ENCODE results near the gene LIMS1.
A peak's percentile ranks its signal among the peaks of the same experiment; 100 is the strongest.

Gene LIMS1

DNA sequence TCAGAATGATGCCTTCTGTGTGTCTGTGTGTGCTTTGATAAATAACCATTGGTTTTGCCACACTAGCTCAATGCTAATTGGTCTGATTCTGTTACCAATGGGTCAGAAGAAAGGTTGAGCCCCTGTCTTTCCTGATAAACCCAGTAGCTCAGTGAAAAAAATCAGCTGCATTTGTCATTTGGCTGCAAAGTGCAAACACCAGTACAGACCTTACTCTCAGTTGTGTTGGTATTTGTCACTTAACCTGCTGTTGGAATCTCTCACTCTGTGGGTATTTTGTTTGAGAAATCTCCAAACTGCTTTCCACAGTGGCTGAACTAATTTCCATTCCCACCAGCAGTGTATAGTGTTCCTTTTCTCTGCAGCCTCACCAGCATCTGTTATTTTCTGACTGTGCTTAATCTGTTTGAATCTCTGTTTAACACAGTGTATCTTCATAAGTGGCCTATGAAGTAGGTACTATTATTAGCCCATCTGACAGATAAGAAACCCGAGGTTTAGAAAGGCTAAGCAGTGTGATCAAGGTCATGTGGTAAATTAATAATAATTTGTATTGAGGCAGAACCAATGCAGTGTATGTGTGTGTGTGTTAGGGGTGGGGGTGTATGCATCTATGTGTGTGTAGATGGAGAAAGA is 26.7 kb downstream of the LIMS1 start:
- Mint-ChIP-seq H3K36me3 (ENCODE audit: low read depth) (no peaks in the 10 kb centered on the region), H3K27me3 (ENCODE audit: low read depth) (no peaks in the 10 kb centered on the region), H3K27ac (no peak overlapping the region), H3K9me3 (no peaks in the 10 kb centered on the region), H3K4me1 (ENCODE audit: low read depth) (peaks cover 9% of the 10 kb centered on the region), H3K4me3 (no peak overlapping the region)
- DNase-seq (ENCODE audit: low spot score): no peak

DNA sequence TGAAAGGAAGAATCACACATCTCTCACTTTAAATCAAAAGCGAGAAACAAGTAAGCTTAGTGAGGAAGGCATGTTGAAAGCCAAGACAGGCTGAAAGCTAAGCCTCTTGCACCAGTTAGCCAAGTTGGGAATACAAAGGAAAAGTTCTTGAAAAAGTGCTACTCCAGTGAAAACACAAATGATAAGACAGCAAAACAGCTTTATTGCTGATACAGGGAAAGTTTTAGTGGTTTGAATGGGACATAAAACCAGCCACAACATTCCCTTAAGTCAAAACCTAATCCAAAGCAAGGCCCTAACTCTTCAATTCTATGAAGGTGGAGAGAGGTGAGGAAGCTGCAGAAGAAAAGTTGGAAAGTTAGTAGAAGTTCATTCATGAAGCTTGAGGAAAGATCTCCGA is 28.0 kb downstream of the LIMS1 start:
- H3K4me3 Mint-ChIP-seq: no peak overlapping the region
- no peaks in the 10 kb centered on the region for H3K36me3 Mint-ChIP-seq (ENCODE audit: low read depth)
- no peak overlapping the region for H3K27ac Mint-ChIP-seq
- peaks cover 10% of the 10 kb centered on the region for H3K4me1 Mint-ChIP-seq (ENCODE audit: low read depth)
- no peak for DNase-seq (ENCODE audit: low spot score)
- H3K27me3 Mint-ChIP-seq (ENCODE audit: low read depth): no peaks in the 10 kb centered on the region
- no peaks in the 10 kb centered on the region for H3K9me3 Mint-ChIP-seq

DNA sequence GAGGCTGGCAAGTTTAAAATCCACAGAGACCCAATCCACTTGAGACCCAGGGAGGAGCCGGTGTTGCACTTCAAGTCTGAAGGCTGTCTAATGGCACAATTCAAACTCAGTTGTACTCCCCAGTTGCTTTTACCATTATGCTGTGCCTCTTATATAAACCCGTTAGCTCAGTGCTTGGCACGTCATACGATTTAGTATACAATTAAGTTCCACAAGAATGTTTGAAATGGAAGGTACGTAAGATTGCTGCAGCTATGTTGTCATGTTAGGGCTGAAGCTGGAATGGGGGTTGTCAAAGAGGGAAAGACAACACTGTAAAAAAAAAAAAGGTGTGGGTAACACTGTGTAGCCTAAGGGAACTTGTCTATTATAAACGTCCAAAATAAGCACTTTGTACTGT is 30.2 kb downstream of the LIMS1 start:
- DNase-seq (ENCODE audit: low spot score): no peak
- Mint-ChIP-seq H3K9me3 (no peaks in the 10 kb centered on the region), H3K36me3 (ENCODE audit: low read depth) (no peaks in the 10 kb centered on the region), H3K27ac (no peak overlapping the region), H3K4me1 (ENCODE audit: low read depth) (peaks cover 10% of the 10 kb centered on the region), H3K4me3 (no peak overlapping the region), H3K27me3 (ENCODE audit: low read depth) (no peaks in the 10 kb centered on the region)

DNA sequence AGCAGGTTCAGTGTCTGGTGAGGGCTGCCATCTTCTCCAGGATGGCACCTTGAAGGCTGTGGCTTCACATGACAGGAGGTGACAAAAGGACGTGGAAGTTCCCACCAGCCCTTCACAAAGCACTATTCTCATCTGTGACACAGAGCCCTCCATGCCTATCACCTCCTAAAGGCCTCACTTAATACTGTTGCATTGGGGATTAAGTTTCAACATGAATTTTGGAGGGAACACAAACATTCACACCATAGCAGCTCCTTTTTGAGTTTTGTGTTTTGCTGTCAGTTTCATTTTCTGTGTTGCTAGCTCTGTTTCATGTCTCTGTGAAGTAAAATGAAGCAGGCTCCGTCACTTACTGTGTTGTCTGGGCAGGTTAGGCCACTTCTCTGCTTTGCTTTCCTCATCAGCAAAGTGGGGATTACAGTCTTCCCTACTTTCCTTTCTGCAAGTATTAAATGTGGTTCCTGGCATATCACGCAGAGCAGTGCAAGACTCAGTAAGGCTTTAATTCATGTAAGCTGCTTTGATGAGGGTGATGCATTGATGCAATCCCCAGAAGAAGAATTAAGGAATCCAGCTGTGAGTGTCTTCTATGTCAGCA is 31.6 kb downstream of the LIMS1 start:
- H3K36me3 Mint-ChIP-seq (ENCODE audit: low read depth): no peaks in the 10 kb centered on the region
- H3K27ac Mint-ChIP-seq: no peak overlapping the region
- H3K27me3 Mint-ChIP-seq (ENCODE audit: low read depth): no peaks in the 10 kb centered on the region
- no peak for DNase-seq (ENCODE audit: low spot score)
- peak overlapping the region; percentile 6 for H3K4me3 Mint-ChIP-seq
- H3K9me3 Mint-ChIP-seq: no peaks in the 10 kb centered on the region
- peaks cover 10% of the 10 kb centered on the region for H3K4me1 Mint-ChIP-seq (ENCODE audit: low read depth)

DNA sequence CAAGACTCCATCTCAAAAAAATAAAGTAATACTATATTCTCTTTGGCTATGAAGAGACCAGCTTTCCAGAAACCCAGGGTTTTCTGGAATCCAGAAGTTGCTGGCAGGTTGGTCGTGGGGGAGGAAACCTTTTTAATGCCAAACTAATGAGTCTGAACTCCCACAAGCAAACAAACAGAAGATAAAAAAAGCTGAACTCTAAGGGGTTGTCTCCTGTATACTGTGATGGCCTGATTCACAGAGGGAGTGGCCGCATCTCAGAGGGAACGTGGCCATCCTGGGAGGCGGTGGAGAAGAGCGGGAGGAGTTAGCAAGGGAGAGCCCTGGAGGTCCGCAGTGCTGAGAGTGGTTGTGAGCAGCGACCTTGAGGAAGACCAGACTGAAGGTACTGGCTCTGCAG is 36.1 kb downstream of the LIMS1 start:
- DNase-seq (ENCODE audit: low spot score): no peak
- Mint-ChIP-seq H3K4me3 (no peak overlapping the region), H3K9me3 (no peaks in the 10 kb centered on the region)

DNA sequence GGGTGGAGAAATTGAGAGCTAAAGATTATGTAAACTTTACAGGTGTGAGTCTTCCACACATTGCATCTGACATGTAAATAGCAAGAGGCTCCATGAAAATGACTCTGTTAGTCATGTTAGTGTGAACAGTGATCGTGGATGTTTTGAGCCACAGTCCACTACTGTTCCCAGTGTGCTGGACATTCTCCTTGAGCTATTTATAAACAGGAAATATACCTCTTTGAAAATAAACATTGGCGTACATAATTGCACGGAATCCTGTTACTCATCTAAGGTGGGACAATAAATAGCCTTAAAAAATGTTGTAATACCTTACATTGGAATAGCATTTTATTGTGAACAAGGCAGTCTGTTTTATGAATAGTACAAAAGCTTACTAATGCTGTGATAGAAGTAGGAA is 37.0 kb downstream of the LIMS1 start:
- no peak overlapping the region for H3K4me3 Mint-ChIP-seq
- H3K27ac Mint-ChIP-seq: no peak overlapping the region
- no peaks in the 10 kb centered on the region for H3K36me3 Mint-ChIP-seq (ENCODE audit: low read depth)
- no peak for DNase-seq (ENCODE audit: low spot score)
- no peaks in the 10 kb centered on the region for H3K27me3 Mint-ChIP-seq (ENCODE audit: low read depth)
- peaks cover 6% of the 10 kb centered on the region for H3K4me1 Mint-ChIP-seq (ENCODE audit: low read depth)
- H3K9me3 Mint-ChIP-seq: no peaks in the 10 kb centered on the region

More for the DNA sequence above, 36.1 kb downstream of the LIMS1 start:
- peaks cover 12% of the 10 kb centered on the region for H3K4me1 Mint-ChIP-seq (ENCODE audit: low read depth)
- H3K27me3 Mint-ChIP-seq (ENCODE audit: low read depth): no peaks in the 10 kb centered on the region
- no peak overlapping the region for H3K27ac Mint-ChIP-seq
- no peaks in the 10 kb centered on the region for H3K36me3 Mint-ChIP-seq (ENCODE audit: low read depth)

DNA sequence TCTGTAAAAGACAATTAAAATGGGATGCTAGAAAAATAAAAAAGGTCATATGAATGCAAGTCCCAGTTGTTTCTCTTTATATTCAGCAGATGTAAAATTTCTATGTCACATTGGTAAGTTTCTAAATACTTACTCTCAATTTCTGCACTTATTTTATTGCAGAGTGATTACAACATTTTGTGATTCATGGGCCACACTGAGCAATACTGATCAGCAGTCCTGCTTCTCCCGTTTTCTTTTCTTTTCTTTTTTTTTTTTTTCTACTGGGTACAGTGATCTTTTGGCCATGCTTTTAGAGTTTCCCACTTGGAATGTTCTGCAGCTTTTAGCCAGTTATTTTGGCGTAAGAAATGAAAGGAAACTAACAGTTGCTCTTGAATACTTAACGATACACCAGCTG is 38.8 kb downstream of the LIMS1 start:
- Mint-ChIP-seq H3K9me3 (no peaks in the 10 kb centered on the region), H3K27ac (no peak overlapping the region), H3K36me3 (ENCODE audit: low read depth) (no peaks in the 10 kb centered on the region), H3K4me1 (ENCODE audit: low read depth) (peaks cover 6% of the 10 kb centered on the region), H3K27me3 (ENCODE audit: low read depth) (no peaks in the 10 kb centered on the region), H3K4me3 (no peak overlapping the region)
- no peak for DNase-seq (ENCODE audit: low spot score)

DNA sequence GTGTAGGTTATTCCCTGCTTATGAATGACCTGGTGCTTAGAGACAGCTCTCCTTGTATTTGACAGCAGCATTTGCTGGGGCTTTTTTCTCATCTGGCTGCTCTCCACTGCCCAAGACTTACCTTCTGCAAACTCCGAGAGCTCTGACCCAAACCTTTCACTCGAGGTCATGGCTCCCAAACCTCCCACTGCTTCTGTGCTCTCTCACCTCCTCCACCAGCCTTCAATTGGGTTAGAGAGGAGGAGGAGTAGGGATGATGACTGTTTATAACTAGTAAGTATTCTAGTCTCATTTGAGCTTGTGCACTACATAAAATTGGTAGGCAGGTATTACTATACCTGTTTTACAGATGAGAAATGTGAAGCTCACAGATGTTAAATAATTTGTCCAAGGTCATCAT is 40.1 kb downstream of the LIMS1 start:
- Mint-ChIP-seq H3K4me1 (ENCODE audit: low read depth) (peaks cover 6% of the 10 kb centered on the region), H3K9me3 (no peaks in the 10 kb centered on the region), H3K4me3 (no peak overlapping the region), H3K27ac (no peak overlapping the region), H3K36me3 (ENCODE audit: low read depth) (no peaks in the 10 kb centered on the region), H3K27me3 (ENCODE audit: low read depth) (no peaks in the 10 kb centered on the region)
- no peak for DNase-seq (ENCODE audit: low spot score)

DNA sequence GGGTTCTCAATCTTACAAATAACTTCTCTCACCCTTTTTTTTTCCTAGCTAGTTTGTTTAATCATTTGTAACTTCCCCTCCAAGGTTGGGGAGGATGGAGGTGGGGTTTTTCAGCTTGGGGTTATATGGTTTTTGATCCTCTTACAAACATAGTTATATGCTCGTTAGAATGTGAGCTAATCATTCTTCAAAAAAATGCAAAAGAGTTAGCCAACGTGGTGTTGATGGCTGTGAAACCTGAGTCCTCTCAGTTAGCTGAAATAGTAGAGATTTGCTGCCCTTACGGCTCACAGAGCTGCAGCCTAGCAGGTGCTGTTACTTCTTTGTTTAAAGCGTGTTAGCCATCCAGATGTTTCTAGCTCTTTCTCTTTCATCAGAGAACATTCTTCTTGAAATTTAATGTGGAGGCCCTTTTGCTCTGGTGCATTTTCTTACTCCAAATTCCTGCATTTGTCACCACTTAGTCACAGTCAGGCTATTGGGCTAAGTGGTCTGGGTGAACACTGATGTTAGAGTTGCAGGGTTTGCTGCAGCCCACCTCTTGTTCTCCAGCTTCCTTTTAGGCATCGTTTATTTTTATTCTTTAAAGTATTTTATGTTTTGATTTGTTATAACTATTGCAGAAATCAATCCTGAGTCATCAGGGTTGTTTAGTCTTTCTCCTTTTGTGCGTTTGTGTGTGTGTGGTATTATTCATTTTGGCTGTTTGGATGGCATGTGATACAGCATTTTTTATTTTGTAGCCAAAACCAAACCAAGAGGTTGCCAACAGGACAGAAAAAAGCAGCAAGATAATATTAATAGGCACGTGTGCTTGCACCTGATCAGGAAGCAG is 41.1 kb downstream of the LIMS1 start:
- Mint-ChIP-seq H3K27me3 (ENCODE audit: low read depth) (no peaks in the 10 kb centered on the region), H3K4me1 (ENCODE audit: low read depth) (peaks cover 9% of the 10 kb centered on the region), H3K9me3 (no peaks in the 10 kb centered on the region), H3K4me3 (no peak overlapping the region), H3K36me3 (ENCODE audit: low read depth) (no peaks in the 10 kb centered on the region), H3K27ac (no peak overlapping the region)
- DNase-seq (ENCODE audit: low spot score): no peak

DNA sequence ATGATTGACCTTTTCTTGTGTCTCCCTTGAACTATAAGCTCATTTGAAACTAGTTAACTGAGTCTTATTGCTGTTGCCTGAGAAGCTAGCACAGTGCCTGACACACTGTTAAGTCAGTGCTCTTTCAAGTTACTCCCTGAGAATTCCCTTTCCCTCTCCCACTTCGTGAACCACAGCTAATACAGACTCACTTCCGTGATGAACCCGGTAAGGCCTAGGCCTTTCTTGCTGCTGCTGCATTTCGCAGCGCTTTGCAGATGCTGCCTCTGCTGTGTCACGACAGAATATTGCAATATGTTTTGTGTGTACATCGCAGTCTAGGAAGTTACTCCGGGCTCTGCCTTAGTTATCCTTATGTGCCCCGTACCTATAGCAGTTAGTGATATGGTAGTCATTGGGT is 42.8 kb downstream of the LIMS1 start:
- H3K9me3 Mint-ChIP-seq: no peaks in the 10 kb centered on the region
- no peak overlapping the region for H3K27ac Mint-ChIP-seq
- H3K36me3 Mint-ChIP-seq (ENCODE audit: low read depth): no peaks in the 10 kb centered on the region
- no peak overlapping the region for H3K4me3 Mint-ChIP-seq
- no peaks in the 10 kb centered on the region for H3K27me3 Mint-ChIP-seq (ENCODE audit: low read depth)
- peaks cover 14% of the 10 kb centered on the region for H3K4me1 Mint-ChIP-seq (ENCODE audit: low read depth)
- DNase-seq (ENCODE audit: low spot score): no peak

DNA sequence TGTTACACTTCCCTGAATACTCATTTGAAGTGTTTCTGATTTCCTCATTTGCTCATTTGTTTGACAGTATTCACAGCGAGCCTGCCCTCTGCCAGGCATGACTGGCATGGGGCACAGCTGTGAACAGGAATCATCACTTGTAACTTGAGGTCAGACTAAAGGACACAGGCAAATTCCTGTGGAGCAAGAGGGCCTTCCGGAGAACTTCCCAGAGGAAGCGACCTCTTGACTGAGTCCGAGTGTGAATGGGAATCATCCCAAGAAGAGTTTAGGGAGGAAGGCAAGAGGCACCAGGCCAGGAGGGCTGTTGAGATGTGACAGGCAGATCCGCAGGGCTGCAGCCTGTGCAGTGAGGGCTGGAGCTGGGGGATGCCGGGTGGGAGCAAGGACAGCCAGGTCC is 45.4 kb downstream of the LIMS1 start:
- Mint-ChIP-seq H3K4me3 (no peak overlapping the region), H3K9me3 (no peaks in the 10 kb centered on the region), H3K27ac (no peak overlapping the region), H3K27me3 (ENCODE audit: low read depth) (no peaks in the 10 kb centered on the region), H3K36me3 (ENCODE audit: low read depth) (no peaks in the 10 kb centered on the region), H3K4me1 (ENCODE audit: low read depth) (peaks cover 21% of the 10 kb centered on the region)
- DNase-seq (ENCODE audit: low spot score): no peak

DNA sequence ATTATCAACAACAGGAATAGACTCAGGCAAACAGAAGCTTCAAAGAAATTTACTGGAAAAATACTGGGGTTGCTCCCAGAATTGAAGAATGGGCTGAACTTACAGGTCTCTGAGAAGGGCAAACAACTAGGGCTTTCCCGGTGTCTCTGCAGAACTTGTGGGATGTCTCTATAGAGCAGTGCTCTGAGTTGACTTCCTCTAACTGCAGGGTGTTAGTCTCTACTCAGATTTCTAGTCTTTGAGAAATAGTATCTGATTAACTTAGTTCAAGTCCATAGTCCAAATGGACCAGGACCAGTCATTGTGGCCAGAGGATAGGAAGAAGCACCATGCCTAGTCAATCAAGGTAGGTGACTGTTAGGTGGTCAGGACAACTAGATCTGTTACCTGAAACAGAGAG is 45.8 kb downstream of the LIMS1 start:
- Mint-ChIP-seq H3K27me3 (ENCODE audit: low read depth) (no peaks in the 10 kb centered on the region), H3K36me3 (ENCODE audit: low read depth) (no peaks in the 10 kb centered on the region), H3K4me1 (ENCODE audit: low read depth) (peaks cover 18% of the 10 kb centered on the region), H3K27ac (peak overlapping the region; percentile 2), H3K4me3 (no peak overlapping the region), H3K9me3 (no peaks in the 10 kb centered on the region)
- DNase-seq (ENCODE audit: low spot score): no peak

DNA sequence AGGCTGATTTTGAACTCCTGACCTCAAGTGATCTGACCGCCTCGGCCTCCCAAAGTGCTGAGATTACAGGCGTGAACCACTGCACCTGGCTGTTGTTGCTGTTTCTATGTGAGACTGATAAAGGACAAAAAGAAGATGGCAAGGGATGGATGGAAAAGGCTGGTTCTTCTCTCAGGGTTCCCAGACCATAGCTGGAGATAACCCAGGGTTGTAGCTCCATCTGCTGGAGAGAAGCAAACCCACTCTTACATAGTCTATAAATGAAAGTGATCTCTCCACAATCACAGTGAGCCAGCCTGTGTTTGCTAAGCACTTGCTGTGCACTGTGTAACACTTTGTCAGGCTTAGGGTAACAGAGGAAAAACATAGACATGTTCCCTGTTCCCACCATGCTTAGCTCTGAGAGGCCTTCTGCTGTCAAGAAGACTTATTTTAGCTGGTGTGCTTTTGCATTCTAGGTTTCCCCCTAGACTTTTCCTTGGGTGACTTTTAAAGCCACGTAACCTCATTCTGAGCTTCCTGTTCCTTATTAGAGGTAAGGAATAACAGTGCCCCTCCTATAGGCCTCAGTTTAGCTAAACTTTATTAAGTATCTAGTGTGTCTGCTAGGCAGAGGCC is 49.7 kb downstream of the LIMS1 start:
- no peaks in the 10 kb centered on the region for H3K27me3 Mint-ChIP-seq (ENCODE audit: low read depth)
- peaks cover 31% of the 10 kb centered on the region for H3K4me1 Mint-ChIP-seq (ENCODE audit: low read depth)
- no peak overlapping the region for H3K4me3 Mint-ChIP-seq
- peak overlapping the region; percentile 9 for H3K27ac Mint-ChIP-seq
- H3K9me3 Mint-ChIP-seq: no peaks in the 10 kb centered on the region
- peak; percentile 36 for DNase-seq (ENCODE audit: low spot score)
- no peaks in the 10 kb centered on the region for H3K36me3 Mint-ChIP-seq (ENCODE audit: low read depth)

DNA sequence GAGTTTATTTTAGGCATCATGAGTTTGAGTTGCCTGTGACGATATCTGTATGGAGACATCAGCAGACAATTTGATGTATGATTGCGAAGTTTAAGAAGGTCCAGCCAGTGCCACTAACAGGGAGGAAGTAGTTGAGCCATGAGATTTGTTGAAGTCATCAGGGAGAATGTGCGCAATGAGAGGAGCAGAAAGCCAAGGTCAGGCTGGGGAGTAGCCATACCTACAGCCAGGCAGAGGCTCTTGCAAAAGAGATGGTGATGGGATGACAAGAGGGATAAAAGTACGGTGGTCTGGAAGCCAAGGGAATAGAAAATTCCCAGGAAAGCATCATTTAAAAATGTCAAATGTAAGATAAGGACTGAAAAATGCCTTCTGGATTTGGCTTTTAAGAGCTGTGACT is 51.2 kb downstream of the LIMS1 start:
- no peak overlapping the region for H3K27ac Mint-ChIP-seq
- H3K36me3 Mint-ChIP-seq (ENCODE audit: low read depth): no peaks in the 10 kb centered on the region
- peaks cover 38% of the 10 kb centered on the region for H3K4me1 Mint-ChIP-seq (ENCODE audit: low read depth)
- no peak overlapping the region for H3K4me3 Mint-ChIP-seq
- DNase-seq (ENCODE audit: low spot score): no peak
- H3K27me3 Mint-ChIP-seq (ENCODE audit: low read depth): no peaks in the 10 kb centered on the region
- no peaks in the 10 kb centered on the region for H3K9me3 Mint-ChIP-seq
